ENCODE data around the gene CDKAL1.

The CDKAL1 gene

GRCh38 chr6:20979076-20979475, 444.8 kb downstream of the CDKAL1 start:
- Histone ChIP-seq H3K4ac (ENCODE audit: low read depth, low read length) (no peak overlapping the region), H4K5ac (ENCODE audit: low read length) (no peak overlapping the region), H3K56ac (ENCODE audit: low read length) (no peak overlapping the region), H3K4me2 (ENCODE audit: low read length) (no peak overlapping the region), H2BK120ac (ENCODE audit: low read depth, low read length) (no peak overlapping the region), H3K23ac (ENCODE audit: low read length) (no peak overlapping the region), H2BK15ac (replicated peaks; ENCODE audit: low read depth) (no peak overlapping the region), H3K4me1 (ENCODE audit: control insufficient read depth, low read depth, low read length) (no peaks in the 10 kb centered on the region), H3K9ac (ENCODE audit: low read length) (no peak overlapping the region), H4K8ac (ENCODE audit: low read depth, low read length) (no peak overlapping the region), H2AK5ac (ENCODE audit: low read length) (no peak overlapping the region), H3K79me1 (ENCODE audit: low read length) (no peaks in the 10 kb centered on the region), H3K79me2 (ENCODE audit: control insufficient read depth, insufficient read depth, low read length) (no peaks in the 10 kb centered on the region), H3K18ac (ENCODE audit: low read length) (no peak overlapping the region), H2BK5ac (ENCODE audit: low read length) (no peak overlapping the region), H3K36me3 (ENCODE audit: control insufficient read depth, insufficient read depth, low read length) (no peaks in the 10 kb centered on the region), H3K27me3 (ENCODE audit: insufficient read depth, low read length, poor library complexity) (no peaks in the 10 kb centered on the region), H3K4me3 (ENCODE audit: low read length) (no peak overlapping the region), H3K27ac (ENCODE audit: low read depth, low read length) (no peak overlapping the region)
- no peak for DNase-seq
- WGBS (ENCODE audit: extremely low coverage, insufficient coverage, low lambda C conversion rate): no CpG with 5 or more reads among the region's 1 CpG

GRCh38 chr6:20983961-20984360, 449.7 kb downstream of the CDKAL1 start:
- no CpG with 5 or more reads among the region's 5 CpGs for WGBS (ENCODE audit: extremely low coverage, insufficient coverage, low lambda C conversion rate)
- no peak overlapping the region for H3K27ac ChIP-seq (ENCODE audit: low read depth, low read length)
- no peak overlapping the region for H3K9ac ChIP-seq (ENCODE audit: low read length)

GRCh38 chr6:20985821-20986220, 451.6 kb downstream of the CDKAL1 start:
- WGBS (ENCODE audit: extremely low coverage, insufficient coverage, low lambda C conversion rate): no CpG with 5 or more reads among the region's 1 CpG
- Histone ChIP-seq H2BK15ac (replicated peaks; ENCODE audit: low read depth) (no peak overlapping the region), H3K79me1 (ENCODE audit: low read length) (no peaks in the 10 kb centered on the region), H4K5ac (ENCODE audit: low read length) (no peak overlapping the region), H3K18ac (ENCODE audit: low read length) (no peak overlapping the region), H3K4me3 (ENCODE audit: low read length) (no peak overlapping the region), H3K23ac (ENCODE audit: low read length) (no peak overlapping the region), H3K4me2 (ENCODE audit: low read length) (no peak overlapping the region), H2BK120ac (ENCODE audit: low read depth, low read length) (no peak overlapping the region), H2AK5ac (ENCODE audit: low read length) (no peak overlapping the region), H2BK5ac (ENCODE audit: low read length) (no peak overlapping the region), H3K4me1 (ENCODE audit: control insufficient read depth, low read depth, low read length) (no peaks in the 10 kb centered on the region), H3K56ac (ENCODE audit: low read length) (no peak overlapping the region), H3K27ac (ENCODE audit: low read depth, low read length) (no peak overlapping the region), H3K4ac (ENCODE audit: low read depth, low read length) (no peak overlapping the region), H3K9ac (ENCODE audit: low read length) (no peak overlapping the region), H4K8ac (ENCODE audit: low read depth, low read length) (no peak overlapping the region), H3K36me3 (ENCODE audit: control insufficient read depth, insufficient read depth, low read length) (no peaks in the 10 kb centered on the region), H3K79me2 (ENCODE audit: control insufficient read depth, insufficient read depth, low read length) (no peaks in the 10 kb centered on the region), H3K27me3 (ENCODE audit: insufficient read depth, low read length, poor library complexity) (no peaks in the 10 kb centered on the region)
- no peak for DNase-seq

More at GRCh38 chr6:20983961-20984360, 449.7 kb downstream of the CDKAL1 start:
- H3K4me1 ChIP-seq (ENCODE audit: control insufficient read depth, low read depth, low read length): no peaks in the 10 kb centered on the region
- H3K79me1 ChIP-seq (ENCODE audit: low read length): no peaks in the 10 kb centered on the region
- no peak overlapping the region for H3K4me2 ChIP-seq (ENCODE audit: low read length)
- H2BK120ac ChIP-seq (ENCODE audit: low read depth, low read length): no peak overlapping the region
- H3K4me3 ChIP-seq (ENCODE audit: low read length): no peak overlapping the region
- no peak overlapping the region for H3K4ac ChIP-seq (ENCODE audit: low read depth, low read length)
- H3K36me3 ChIP-seq (ENCODE audit: control insufficient read depth, insufficient read depth, low read length): no peaks in the 10 kb centered on the region
- no peak overlapping the region for H3K23ac ChIP-seq (ENCODE audit: low read length)
- no peaks in the 10 kb centered on the region for H3K27me3 ChIP-seq (ENCODE audit: insufficient read depth, low read length, poor library complexity)
- no peak overlapping the region for H3K56ac ChIP-seq (ENCODE audit: low read length)
- no peak overlapping the region for H3K18ac ChIP-seq (ENCODE audit: low read length)
- DNase-seq: no peak
- H4K5ac ChIP-seq (ENCODE audit: low read length): no peak overlapping the region
- no peaks in the 10 kb centered on the region for H3K79me2 ChIP-seq (ENCODE audit: control insufficient read depth, insufficient read depth, low read length)
- H2AK5ac ChIP-seq (ENCODE audit: low read length): no peak overlapping the region
- no peak overlapping the region for H2BK5ac ChIP-seq (ENCODE audit: low read length)
- H2BK15ac ChIP-seq (replicated peaks; ENCODE audit: low read depth): no peak overlapping the region
- H4K8ac ChIP-seq (ENCODE audit: low read depth, low read length): no peak overlapping the region

GRCh38 chr6:20991910-20992309, 457.7 kb downstream of the CDKAL1 start:
- no peak overlapping the region for H3K56ac ChIP-seq (ENCODE audit: low read length)
- no peaks in the 10 kb centered on the region for H3K79me2 ChIP-seq (ENCODE audit: control insufficient read depth, insufficient read depth, low read length)
- DNase-seq: no peak
- WGBS (ENCODE audit: extremely low coverage, insufficient coverage, low lambda C conversion rate): no CpG with 5 or more reads among the region's 2 CpGs
- H3K4me2 ChIP-seq (ENCODE audit: low read length): no peak overlapping the region
- no peak overlapping the region for H3K4ac ChIP-seq (ENCODE audit: low read depth, low read length)
- no peaks in the 10 kb centered on the region for H3K79me1 ChIP-seq (ENCODE audit: low read length)
- H3K18ac ChIP-seq (ENCODE audit: low read length): no peak overlapping the region
- H3K36me3 ChIP-seq (ENCODE audit: control insufficient read depth, insufficient read depth, low read length): no peaks in the 10 kb centered on the region
- no peaks in the 10 kb centered on the region for H3K27me3 ChIP-seq (ENCODE audit: insufficient read depth, low read length, poor library complexity)
- no peak overlapping the region for H2AK5ac ChIP-seq (ENCODE audit: low read length)
- H4K5ac ChIP-seq (ENCODE audit: low read length): no peak overlapping the region
- no peaks in the 10 kb centered on the region for H3K4me1 ChIP-seq (ENCODE audit: control insufficient read depth, low read depth, low read length)
- H3K23ac ChIP-seq (ENCODE audit: low read length): no peak overlapping the region
- H3K9ac ChIP-seq (ENCODE audit: low read length): no peak overlapping the region
- no peak overlapping the region for H2BK120ac ChIP-seq (ENCODE audit: low read depth, low read length)
- no peak overlapping the region for H3K4me3 ChIP-seq (ENCODE audit: low read length)
- H3K27ac ChIP-seq (ENCODE audit: low read depth, low read length): no peak overlapping the region
- no peak overlapping the region for H2BK15ac ChIP-seq (replicated peaks; ENCODE audit: low read depth)
- H2BK5ac ChIP-seq (ENCODE audit: low read length): no peak overlapping the region
- H4K8ac ChIP-seq (ENCODE audit: low read depth, low read length): no peak overlapping the region

GRCh38 chr6:20996099-20996498, 461.8 kb downstream of the CDKAL1 start:
- Histone ChIP-seq H3K36me3 (ENCODE audit: control insufficient read depth, insufficient read depth, low read length) (no peaks in the 10 kb centered on the region), H3K56ac (ENCODE audit: low read length) (no peak overlapping the region), H2AK5ac (ENCODE audit: low read length) (no peak overlapping the region), H3K27me3 (ENCODE audit: insufficient read depth, low read length, poor library complexity) (no peaks in the 10 kb centered on the region), H3K79me2 (ENCODE audit: control insufficient read depth, insufficient read depth, low read length) (no peaks in the 10 kb centered on the region), H3K79me1 (ENCODE audit: low read length) (no peaks in the 10 kb centered on the region), H3K27ac (ENCODE audit: low read depth, low read length) (no peak overlapping the region), H3K4ac (ENCODE audit: low read depth, low read length) (no peak overlapping the region), H4K5ac (ENCODE audit: low read length) (no peak overlapping the region), H3K4me2 (ENCODE audit: low read length) (no peak overlapping the region), H4K8ac (ENCODE audit: low read depth, low read length) (no peak overlapping the region), H3K18ac (ENCODE audit: low read length) (no peak overlapping the region), H3K23ac (ENCODE audit: low read length) (no peak overlapping the region), H3K4me3 (ENCODE audit: low read length) (no peak overlapping the region), H2BK120ac (ENCODE audit: low read depth, low read length) (no peak overlapping the region), H3K4me1 (ENCODE audit: control insufficient read depth, low read depth, low read length) (no peaks in the 10 kb centered on the region), H2BK15ac (replicated peaks; ENCODE audit: low read depth) (no peak overlapping the region), H3K9ac (ENCODE audit: low read length) (no peak overlapping the region), H2BK5ac (ENCODE audit: low read length) (no peak overlapping the region)
- no peak for DNase-seq
- WGBS (ENCODE audit: extremely low coverage, insufficient coverage, low lambda C conversion rate): no CpG with 5 or more reads among the region's 4 CpGs

- no peak overlapping the region for H4K8ac ChIP-seq (ENCODE audit: low read depth, low read length)
- no peaks in the 10 kb centered on the region for H3K79me2 ChIP-seq (ENCODE audit: control insufficient read depth, insufficient read depth, low read length)
- H3K4me1 ChIP-seq (ENCODE audit: control insufficient read depth, low read depth, low read length): no peaks in the 10 kb centered on the region
- no peak overlapping the region for H2AK5ac ChIP-seq (ENCODE audit: low read length)
- no peaks in the 10 kb centered on the region for H3K36me3 ChIP-seq (ENCODE audit: control insufficient read depth, insufficient read depth, low read length)
- H3K9ac ChIP-seq (ENCODE audit: low read length): no peak overlapping the region
- H3K4me2 ChIP-seq (ENCODE audit: low read length): no peak overlapping the region
- no peak overlapping the region for H3K4me3 ChIP-seq (ENCODE audit: low read length)
- H3K79me1 ChIP-seq (ENCODE audit: low read length): no peaks in the 10 kb centered on the region
- no peak overlapping the region for H3K23ac ChIP-seq (ENCODE audit: low read length)
- no peak overlapping the region for H2BK120ac ChIP-seq (ENCODE audit: low read depth, low read length)
- H2BK15ac ChIP-seq (replicated peaks; ENCODE audit: low read depth): no peak overlapping the region
- H4K5ac ChIP-seq (ENCODE audit: low read length): no peak overlapping the region
- H3K56ac ChIP-seq (ENCODE audit: low read length): no peak overlapping the region
- WGBS (ENCODE audit: extremely low coverage, insufficient coverage, low lambda C conversion rate): no CpG with 5 or more reads among the region's 3 CpGs
- no peak overlapping the region for H2BK5ac ChIP-seq (ENCODE audit: low read length)
- no peak overlapping the region for H3K4ac ChIP-seq (ENCODE audit: low read depth, low read length)
- DNase-seq: no peak
- H3K18ac ChIP-seq (ENCODE audit: low read length): no peak overlapping the region
- H3K27me3 ChIP-seq (ENCODE audit: insufficient read depth, low read length, poor library complexity): no peaks in the 10 kb centered on the region
- H3K27ac ChIP-seq (ENCODE audit: low read depth, low read length): no peak overlapping the region
Measured at GRCh38 chr6:20997143-20997769, 463.0 kb downstream of the CDKAL1 start.
